K562 (cell line): ENCODE data around the gene OR4F15. TPM values are rescaled to one million over a fixed set of nuclear protein-coding genes. Genes with fewer than 3 reads are reported as not detected.

ENCODE experiments used
- ATAC-seq: fragments of 200-7000 bp; cut with Tn5 transposase; 3 replicates; pipeline ENCODE4 v1.9.1; 2020; ENCODE audit warnings: moderate library complexity
- BruUV-seq: library from RNA; stranded (reverse); fragments of 400-500 nt; replicated peaks from 2 replicates; lab custom pipeline; 2021; lab: Mats Ljungman, UMichigan
- CTCF ChIA-PET: fragments of 300-600 bp; formaldehyde crosslinking; extraction: SDS; loops from one replicate; lab custom pipeline; 2021; ENCODE audit warnings: low intra/inter-chr PET ratio; lab: Yijun Ruan, JAX
- POLR2A ChIA-PET: fragments of 300-600, 350-650 bp; sonication (Branson Sonifier 250); formaldehyde crosslinking; extraction: SDS; loops from one replicate; lab custom pipeline; 2021; ENCODE audit warnings: antibody characterized with exemption, inconsistent platforms; lab: Yijun Ruan, JAX
- DNase-seq, 4 experiments: peaks; one replicate each; pipeline versions ENCODE4 v3.0.0 to v3.0.0-alpha.2; 2011 to 2018; ENCODE audit warnings: low spot score in 3 of 4, mixed read lengths in 3 of 4; ENCODE audit errors: extremely low read depth in 1 of 4
- FAIRE-seq: peaks from 2 replicates; lab custom pipeline; 2011; peaks lifted over from hg19 to GRCh38; lab: Jason Lieb, UNC
- H2AFZ ChIP-seq: 2 replicates; pipeline ENCODE4 v1.6.0; 2011; ENCODE audit warnings: low read depth, low read length, control low read depth, inconsistent platforms
- H3K27ac ChIP-seq: fragments of 200-600 bp; 3 replicates; pipeline ENCODE4 v1.8.0; 2011; ENCODE audit warnings: low read depth, mild to moderate bottlenecking, control low read depth, inconsistent platforms, low read length, moderate library complexity, mixed read lengths; ENCODE audit errors: extremely low read depth
- H3K27me3 ChIP-seq, 2 experiments: fragments of 300-600 bp in 1 of 2; 2 replicates in 1 of 2; 3 replicates in 1 of 2; pipeline versions ENCODE4 v1.6.0 to v1.8.0; 2011; ENCODE audit warnings: inconsistent platforms in 2 of 2, low read length in 2 of 2, mild to moderate bottlenecking in 1 of 2, mixed read lengths in 1 of 2, moderate library complexity in 1 of 2; ENCODE audit not compliant: control insufficient read depth in 2 of 2, insufficient read depth in 2 of 2
- H3K36me3 ChIP-seq: fragments of 300-600 bp; 3 replicates; pipeline ENCODE4 v1.8.0; 2011; ENCODE audit warnings: mild to moderate bottlenecking, low read length, inconsistent platforms; ENCODE audit not compliant: control insufficient read depth, insufficient read depth
- H3K4me1 ChIP-seq, 2 experiments: fragments of 200-600 bp in 1 of 2; replicated peaks in 1 of 2; 2 replicates in 1 of 2; 3 replicates in 1 of 2; pipeline versions ENCODE4 v1.5.1 to v1.8.0; 2011; ENCODE audit warnings: inconsistent platforms in 2 of 2, low read length in 2 of 2, mild to moderate bottlenecking in 1 of 2, mixed read lengths in 1 of 2, moderate library complexity in 1 of 2; ENCODE audit not compliant: control insufficient read depth in 2 of 2, insufficient read depth in 2 of 2
- H3K4me2 ChIP-seq: 2 replicates; pipeline ENCODE4 v1.6.1; 2011; ENCODE audit warnings: low read length, control low read depth, inconsistent platforms, mixed read lengths; ENCODE audit not compliant: insufficient read depth
- H3K4me3 ChIP-seq: fragments of 200-600 bp; sonication (generic), shearing (Covaris generic); 2 replicates; pipeline ENCODE4 v1.5.1; 2016; ENCODE audit warnings: control low read depth, inconsistent platforms
- H3K79me2 ChIP-seq: fragments of 200-600 bp; 3 replicates; pipeline ENCODE4 v1.8.0; 2011; ENCODE audit warnings: low read length, inconsistent platforms; ENCODE audit not compliant: control insufficient read depth, insufficient read depth
- H3K9ac ChIP-seq, 2 experiments: 2 replicates each; pipeline versions ENCODE4 v1.6.0 to v1.6.1; 2011; ENCODE audit warnings: low read depth in 2 of 2, low read length in 2 of 2, control low read depth in 1 of 2, inconsistent platforms in 1 of 2, mild to moderate bottlenecking in 1 of 2, mixed read lengths in 1 of 2; ENCODE audit not compliant: insufficient read depth in 1 of 2
- H3K9me1 ChIP-seq: one replicate; pipeline ENCODE4 v1.6.0; 2011; ENCODE audit warnings: inconsistent platforms, mild to moderate bottlenecking, low read length, moderate library complexity; ENCODE audit not compliant: control insufficient read depth, insufficient read depth
- H3K9me3 ChIP-seq: replicated peaks from 2 replicates; pipeline ENCODE4 v1.5.1; 2011; ENCODE audit warnings: low read depth, low read length, inconsistent platforms; ENCODE audit not compliant: control insufficient read depth, insufficient read depth
- H4K20me1 ChIP-seq: replicated peaks from 2 replicates; pipeline ENCODE4 v1.6.1; 2011; ENCODE audit warnings: low read length, inconsistent platforms, mixed read lengths; ENCODE audit not compliant: control insufficient read depth, insufficient read depth
- CEBPB ChIP-seq: fragments of 450-650 bp; IDR thresholded peaks from 2 replicates; pipeline ENCODE4 v1.6.1; 2016; ENCODE audit warnings: missing genetic modification characterization, missing compliant biosample characterization
- NR2C1 ChIP-seq, 2 experiments: fragments of 450-650 bp; IDR thresholded peaks; 2 replicates each; pipeline ENCODE4 v1.6.1; 2017; ENCODE audit warnings: mild to moderate bottlenecking in 2 of 2, antibody characterized with exemption in 1 of 2, inconsistent platforms in 1 of 2, missing compliant biosample characterization in 1 of 2, missing genetic modification characterization in 1 of 2
- SPI1 ChIP-seq: IDR thresholded peaks from 2 replicates; pipeline ENCODE4 v1.6.1; 2011; ENCODE audit warnings: low read depth, low read length, control low read depth, borderline replicate concordance
- STAT5A ChIP-seq: IDR thresholded peaks from 2 replicates; pipeline ENCODE4 v1.6.1; 2012; ENCODE audit warnings: low read length, inconsistent platforms, borderline replicate concordance
- WGBS: fragments of 100-300 bp; shearing (Covaris generic); methylation state at CpG from one replicate; pipeline ENCODE4 v1.1.6; 2016; ENCODE audit warnings: low coverage, mixed read lengths; ENCODE audit not compliant: insufficient coverage; ENCODE audit errors: missing lambda C conversion rate; 5-methylcytosine and 5-hydroxymethylcytosine counted together
- in situ Hi-C: fragments of 300-500 bp; cut with MboI; formaldehyde crosslinking; loops from 4 replicates; pipeline ENCODE4 v1.15.0; 2018; ENCODE audit warnings: inconsistent platforms, mixed read lengths
- intact Hi-C: fragments of 100-400 bp; cut with micrococcal nuclease; formaldehyde crosslinking; loops from 2 replicates; pipeline ENCODE4 v1.14.2; 2022
- polyA plus RNA-seq, 8 experiments: library from polyadenylated mRNA; depleted of rRNA in 4 of 8; stranded (reverse) in 5 of 8; unstranded in 3 of 8; fragments of >200 nt; fragmentation: Nextera tagmentation in 2 of 8; fragmentation: Illumina TruSeq in 1 of 8; extraction: Ambion mirVana in 2 of 8; extraction: Trizol in 1 of 8; gene quantifications; 2 replicates each; pipeline versions ENCODE4 v1.2.1 to v1.2.3, GENCODE V29; 2011 to 2014; ENCODE audit warnings: inconsistent platforms in 1 of 8, missing spikeins in 1 of 8
- total RNA-seq, 7 experiments: library from RNA; depleted of rRNA in 6 of 7; stranded (reverse); fragments of >200 nt in 6 of 7; fragmentation: Illumina TruSeq in 2 of 7; extraction: Trizol in 2 of 7; gene quantifications; 2 replicates each; pipeline versions ENCODE4 v1.2.1 to v1.2.3, GENCODE V29; 2011 to 2021; ENCODE audit warnings: low replicate concordance in 1 of 7
- TF ChIP-seq, protein P1 (sequence below), 2 experiments: fragments of 450-650 bp; conservative IDR thresholded peaks; 2 replicates each; pipeline ENCODE4 v1.6.1; 2017; ENCODE audit warnings: mild to moderate bottlenecking in 2 of 2, moderate library complexity in 2 of 2

Gene OR4F15
- total and polyA plus RNA-seq, 9 of the 15 experiments (the other 6 are each of a cell fraction or from before 2014, with no cell fraction given): not detected

DNA sequence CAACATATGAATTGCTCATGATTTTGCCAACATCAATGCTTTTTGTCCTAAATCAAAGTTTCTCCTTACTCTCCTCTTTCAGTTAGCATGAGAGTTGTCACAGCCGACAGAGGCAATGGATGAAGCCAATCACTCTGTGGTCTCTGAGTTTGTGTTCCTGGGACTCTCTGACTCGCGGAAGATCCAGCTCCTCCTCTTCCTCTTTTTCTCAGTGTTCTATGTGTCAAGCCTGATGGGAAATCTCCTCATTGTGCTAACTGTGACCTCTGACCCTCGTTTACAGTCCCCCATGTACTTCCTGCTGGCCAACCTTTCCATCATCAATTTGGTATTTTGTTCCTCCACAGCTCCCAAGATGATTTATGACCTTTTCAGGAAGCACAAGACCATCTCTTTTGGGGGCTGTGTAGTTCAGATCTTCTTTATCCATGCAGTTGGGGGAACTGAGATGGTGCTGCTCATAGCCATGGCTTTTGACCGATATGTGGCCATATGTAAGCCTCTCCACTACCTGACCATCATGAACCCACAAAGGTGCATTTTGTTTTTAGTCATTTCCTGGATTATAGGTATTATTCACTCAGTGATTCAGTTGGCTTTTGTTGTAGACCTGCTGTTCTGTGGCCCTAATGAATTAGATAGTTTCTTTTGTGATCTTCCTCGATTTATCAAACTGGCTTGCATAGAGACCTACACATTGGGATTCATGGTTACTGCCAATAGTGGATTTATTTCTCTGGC lies 6.2 kb upstream of the OR4F15 start:
- in situ Hi-C loops (no loop called here), intact Hi-C loops (no loop called here)
- Histone ChIP-seq H3K4me2 (no peak overlapping the region), H3K4me3 (no peak overlapping the region), H3K27me3 (peaks cover 0 to 4% of the 10 kb centered on the region in 2 experiments; a peak in 1 of 5 replicates), H4K20me1 (no peaks in the 10 kb centered on the region), H3K9ac (no peak overlapping the region), H3K79me2 (no peaks in the 10 kb centered on the region), H3K9me3 (no peaks in the 10 kb centered on the region), H3K4me1 (no peaks in the 10 kb centered on the region), H3K27ac (no peak overlapping the region), H3K9me1 (no peaks in the 10 kb centered on the region), H2AFZ (no peak overlapping the region), H3K36me3 (no peaks in the 10 kb centered on the region)
- DNase-seq: no peak
- BruUV-seq: no TSS peak
- TF ChIP-seq CEBPB (tag) (no peak), NR2C1 (IDR thresholded peaks at IDR 0.05) (no peak), NR2C1 (tag; IDR thresholded peaks at IDR 0.05) (no peak), STAT5A (no peak), SPI1 (peak; percentile 60; the same call in 1 of the 2 replicates)
- TF ChIP-seq, protein P1, sequence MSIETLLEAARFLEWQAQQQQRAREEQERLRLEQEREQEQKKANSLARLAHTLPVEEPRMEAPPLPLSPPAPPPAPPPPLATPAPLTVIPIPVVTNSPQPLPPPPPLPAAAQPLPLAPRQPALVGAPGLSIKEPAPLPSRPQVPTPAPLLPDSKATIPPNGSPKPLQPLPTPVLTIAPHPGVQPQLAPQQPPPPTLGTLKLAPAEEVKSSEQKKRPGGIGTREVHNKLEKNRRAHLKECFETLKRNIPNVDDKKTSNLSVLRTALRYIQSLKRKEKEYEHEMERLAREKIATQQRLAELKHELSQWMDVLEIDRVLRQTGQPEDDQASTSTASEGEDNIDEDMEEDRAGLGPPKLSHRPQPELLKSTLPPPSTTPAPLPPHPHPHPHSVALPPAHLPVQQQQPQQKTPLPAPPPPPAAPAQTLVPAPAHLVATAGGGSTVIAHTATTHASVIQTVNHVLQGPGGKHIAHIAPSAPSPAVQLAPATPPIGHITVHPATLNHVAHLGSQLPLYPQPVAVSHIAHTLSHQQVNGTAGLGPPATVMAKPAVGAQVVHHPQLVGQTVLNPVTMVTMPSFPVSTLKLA (conservative IDR thresholded peaks at IDR 0.05): no peak
- no peak for FAIRE-seq
- ChIA-PET POLR2A (interaction anchor here (0.9 kb wide), 1 partner anchor 10 kb away, joined by 3 read pairs; no protein-coding TSS in a partner anchor), CTCF (no interaction called here)
- ATAC-seq: no peak
- 1% methylated on average over 6 of the region's 6 CpGs for WGBS
